A549 (cell line): ENCODE results near the gene CDC42BPB. TPM values are rescaled to one million over a fixed set of nuclear protein-coding genes. Genes with fewer than 3 reads are reported as not detected.

Experiments
- ATAC-seq, 2 experiments: fragments of 200-7000 bp in 1 of 2; fragments of >200 bp in 1 of 2; cut with Nextera tagmentation in 1 of 2; cut with Tn5 transposase in 1 of 2; 3 replicates each; pipeline versions ENCODE4 v1.8.0 to v1.9.1; 2018 to 2020; ENCODE audit warnings: mild to moderate bottlenecking in 1 of 2, moderate library complexity in 1 of 2
- CTCF ChIA-PET: fragments of 300-600 bp; sonication (Branson Sonifier 250); formaldehyde crosslinking; extraction: SDS; loops from one replicate; lab custom pipeline; 2021; ENCODE audit warnings: antibody characterized with exemption, inconsistent platforms; lab: Yijun Ruan, JAX
- POLR2A ChIA-PET: fragments of 350-600 bp; formaldehyde crosslinking; extraction: SDS; loops from one replicate; lab custom pipeline; 2021; ENCODE audit warnings: antibody characterized with exemption, inconsistent platforms; lab: Yijun Ruan, JAX
- DNase-seq, 2 experiments: peaks; one replicate each; pipeline versions ENCODE4 v3.0.0 to v3.0.0-alpha.2; 2011 to 2016; ENCODE audit warnings: low read depth in 1 of 2, low spot score in 1 of 2
- FAIRE-seq: peaks from 2 replicates; lab custom pipeline; 2011; peaks lifted over from hg19 to GRCh38; lab: Jason Lieb, UNC
- H3K27ac ChIP-seq, 2 experiments: fragments of >200 bp; sonication (Bioruptor Twin); formaldehyde crosslinking; 3 replicates each; pipeline ENCODE4 v1.5.1; 2016 to 2017
- H3K4me1 ChIP-seq: fragments of >200 bp; sonication (Bioruptor Twin); formaldehyde crosslinking; 3 replicates; pipeline ENCODE4 v1.6.1; 2016
- H3K4me2 ChIP-seq: fragments of >200 bp; sonication (Bioruptor Twin); formaldehyde crosslinking; 3 replicates; pipeline ENCODE4 v1.6.1; 2016
- H3K4me3 ChIP-seq: fragments of >200 bp; sonication (Bioruptor Twin); formaldehyde crosslinking; 3 replicates; pipeline ENCODE4 v1.5.1; 2016
- H3K9me3 ChIP-seq: fragments of >200 bp; sonication (Bioruptor Twin); formaldehyde crosslinking; 3 replicates; pipeline ENCODE4 v1.6.1; 2016
- BCL3 ChIP-seq: fragments of >200 bp; sonication (Bioruptor Twin); formaldehyde crosslinking; IDR thresholded peaks from 3 replicates; pipeline ENCODE4 v1.6.1; 2016
- CEBPB ChIP-seq, 2 experiments: fragments of >200 bp in 1 of 2; sonication (Bioruptor Twin) in 1 of 2; formaldehyde crosslinking in 1 of 2; IDR thresholded peaks; 2 replicates each; pipeline ENCODE4 v1.6.1; 2012 to 2016
- EHF ChIP-seq: fragments of 250-450 bp; sonication (Bioruptor Pico); IDR thresholded peaks from 2 replicates; pipeline ENCODE4 v1.5.0; 2020; ENCODE audit warnings: mild to moderate bottlenecking
- EHMT2 ChIP-seq: fragments of 200-600 bp; sonication (generic); IDR thresholded peaks from 2 replicates; pipeline ENCODE4 v1.6.1; 2016; ENCODE audit warnings: antibody characterized with exemption, low read depth, mild to moderate bottlenecking, moderate library complexity
- ELK1 ChIP-seq: fragments of 150-350 bp; IDR thresholded peaks from 2 replicates; pipeline ENCODE4 v1.6.1; 2014; ENCODE audit warnings: low read depth, mild to moderate bottlenecking, low read length
- EP300 ChIP-seq, 2 experiments: fragments of >200 bp; sonication (Bioruptor Twin); formaldehyde crosslinking; IDR thresholded peaks; 2 replicates in 1 of 2; 3 replicates in 1 of 2; pipeline ENCODE4 v1.6.1; 2016 to 2017
- FOSL2 ChIP-seq, 2 experiments: fragments of 450-650 bp in 1 of 2; fragments of >200 bp in 1 of 2; sonication (Bioruptor Twin) in 1 of 2; formaldehyde crosslinking; IDR thresholded peaks; 2 replicates each; pipeline versions ENCODE4 v1.5.0 to v1.6.1; 2016 to 2020; ENCODE audit warnings: mild to moderate bottlenecking in 1 of 2, moderate library complexity in 1 of 2
- HOXB13 ChIP-seq: fragments of 250-450 bp; sonication (Bioruptor Pico); IDR thresholded peaks from 2 replicates; pipeline ENCODE4 v1.5.0; 2020; ENCODE audit warnings: low read depth, mild to moderate bottlenecking, moderate library complexity
- JUN ChIP-seq, 2 experiments: fragments of >200 bp; sonication (Bioruptor Twin); formaldehyde crosslinking; IDR thresholded peaks; 2 replicates in 1 of 2; 3 replicates in 1 of 2; pipeline ENCODE4 v1.6.1; 2016 to 2017
- KDM1A ChIP-seq: fragments of 200-600 bp; sonication (generic); IDR thresholded peaks from 2 replicates; pipeline ENCODE4 v1.6.1; 2016; ENCODE audit warnings: low read depth, mild to moderate bottlenecking
- MAZ ChIP-seq: fragments of 150-350 bp; IDR thresholded peaks from 2 replicates; pipeline ENCODE4 v1.6.1; 2014; ENCODE audit warnings: antibody characterized with exemption, low read depth, low read length, borderline replicate concordance
- NFE2L2 ChIP-seq: fragments of 150-350 bp; conservative IDR thresholded peaks from 2 replicates; pipeline ENCODE4 v1.6.1; 2014; ENCODE audit warnings: low read length
- NPAS2 ChIP-seq: fragments of 250-450 bp; sonication (Bioruptor Pico); IDR thresholded peaks from 2 replicates; pipeline ENCODE4 v1.8.0; 2022; ENCODE audit warnings: mild to moderate bottlenecking, moderate library complexity, borderline replicate concordance
- POLR2AphosphoS2 ChIP-seq: conservative IDR thresholded peaks from 2 replicates; pipeline ENCODE4 v1.6.1; 2012; ENCODE audit warnings: low read length, improper control_type of control experiment, inconsistent platforms
- RAD21 ChIP-seq, 2 experiments: fragments of >200 bp in 1 of 2; sonication (Bioruptor Twin) in 1 of 2; formaldehyde crosslinking in 1 of 2; IDR thresholded peaks in 1 of 2; conservative IDR thresholded peaks in 1 of 2; 2 replicates in 1 of 2; 3 replicates in 1 of 2; pipeline ENCODE4 v1.6.1; 2012 to 2018; ENCODE audit warnings: inconsistent platforms in 1 of 2
- SREBF2 ChIP-seq: fragments of 450-650 bp; IDR thresholded peaks from 2 replicates; pipeline ENCODE4 v1.6.1; 2014; ENCODE audit warnings: mild to moderate bottlenecking, moderate library complexity
- ZSCAN20 ChIP-seq: fragments of 250-450 bp; sonication (Bioruptor Pico); IDR thresholded peaks from 2 replicates; pipeline ENCODE4 v1.8.0; 2022; ENCODE audit warnings: mild to moderate bottlenecking, moderate library complexity
- WGBS: methylation state at CpG from one replicate; pipeline ENCODE4 v1.1.6; 2017; ENCODE audit errors: missing lambda C conversion rate; 5-methylcytosine and 5-hydroxymethylcytosine counted together
- polyA plus RNA-seq, 4 experiments: library from polyadenylated mRNA; depleted of rRNA in 3 of 4; stranded (reverse); fragments of >200 nt; fragmentation: RNase III in 1 of 4; extraction: RNeasy Plus Mini Kit Qiagen cat#74134 plus additional on column Dnase treatment in 1 of 4; gene quantifications; 2 replicates in 3 of 4; 3 replicates in 1 of 4; pipeline ENCODE4 v1.2.3, GENCODE V29; 2011 to 2017
- TF ChIP-seq, protein P1 (sequence below): fragments of 450-650 bp; IDR thresholded peaks from 2 replicates; pipeline ENCODE4 v1.6.1; 2014; ENCODE audit warnings: antibody characterized with exemption
- TF ChIP-seq, protein P2 (sequence below): fragments of >200 bp; sonication (Bioruptor Twin); formaldehyde crosslinking; IDR thresholded peaks from 2 replicates; pipeline ENCODE4 v1.6.1; 2016
- TF ChIP-seq, protein P3 (sequence below): IDR thresholded peaks from 2 replicates; pipeline ENCODE4 v1.6.1; 2012; ENCODE audit warnings: low read depth, borderline replicate concordance
- TF ChIP-seq, protein P4 (sequence below): fragments of 250-450 bp; sonication (Bioruptor Pico); IDR thresholded peaks from 2 replicates; pipeline ENCODE4 v1.5.0; 2021; ENCODE audit warnings: mild to moderate bottlenecking, moderate library complexity, borderline replicate concordance

CDC42BPB gene
- polyA plus RNA-seq, 2 of the 4 experiments (the other 2 are of a cell fraction), result 56.4 to 57.1 TPM

DNA sequence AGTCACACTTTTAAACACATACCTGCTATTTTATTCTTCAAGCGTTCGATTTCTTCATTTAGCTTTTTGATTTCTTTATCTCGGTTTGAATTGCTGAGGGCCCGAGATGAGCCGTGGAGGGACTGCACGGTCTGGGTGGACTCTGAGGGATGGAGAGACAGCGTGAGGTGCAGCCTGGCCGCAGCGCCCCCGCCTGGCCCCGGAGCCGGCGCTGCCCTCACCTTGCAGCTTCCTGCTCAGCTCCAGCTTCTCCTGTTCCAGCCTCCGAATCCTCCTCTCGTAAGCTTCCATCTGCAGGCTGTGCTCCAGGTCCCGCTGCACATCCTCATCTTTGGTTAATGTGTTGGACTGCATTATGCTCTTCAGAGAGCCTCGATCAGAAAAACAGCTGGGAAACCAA lies 81.7 kb downstream of the CDC42BPB start:
- DNase-seq, result no peak
- ChIA-PET CTCF (interaction anchor here (0.7 to 2.1 kb wide), 7 partner anchors 9 to 279 kb away, joined by 3 to 5 read pairs (median 4); no protein-coding TSS in a partner anchor), POLR2A (no interaction called here)
- Histone ChIP-seq H3K9me3 (no peaks in the 10 kb centered on the region), H3K4me3 (no peak overlapping the region), H3K27ac (no peak overlapping the region), H3K4me2 (no peak overlapping the region), H3K4me1 (peaks cover 3% of the 10 kb centered on the region; the same call in 1 of the 3 replicates)
- 91% methylated on average over 17 of the region's 17 CpGs for WGBS
- no peak for FAIRE-seq
- 0 out of 6 replicates have a peak, but pooled peaks of 1 of the 2 experiments have one; percentile 30 for ATAC-seq
- TF ChIP-seq, protein P1, sequence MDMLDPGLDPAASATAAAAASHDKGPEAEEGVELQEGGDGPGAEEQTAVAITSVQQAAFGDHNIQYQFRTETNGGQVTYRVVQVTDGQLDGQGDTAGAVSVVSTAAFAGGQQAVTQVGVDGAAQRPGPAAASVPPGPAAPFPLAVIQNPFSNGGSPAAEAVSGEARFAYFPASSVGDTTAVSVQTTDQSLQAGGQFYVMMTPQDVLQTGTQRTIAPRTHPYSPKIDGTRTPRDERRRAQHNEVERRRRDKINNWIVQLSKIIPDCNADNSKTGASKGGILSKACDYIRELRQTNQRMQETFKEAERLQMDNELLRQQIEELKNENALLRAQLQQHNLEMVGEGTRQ, result no peak
- no peak for TF ChIP-seq RAD21 (conservative IDR thresholded peaks at IDR 0.05 in 1 of 2, IDR thresholded peaks at IDR 0.05 in 1 of 2)
- no peak for TF ChIP-seq CEBPB (IDR thresholded peaks at IDR 0.05)
- no peak for TF ChIP-seq POLR2AphosphoS2
- TF ChIP-seq NFE2L2, result no peak
- TF ChIP-seq ZSCAN20 (CRISPR knock-in tag), result no peak
- TF ChIP-seq EHF (CRISPR knock-in tag), result no peak
- TF ChIP-seq FOSL2 (IDR thresholded peaks at IDR 0.05), result no peak
- TF ChIP-seq FOSL2 (CRISPR knock-in tag; IDR thresholded peaks at IDR 0.05), result no peak
- TF ChIP-seq BCL3, result no peak
- TF ChIP-seq JUN (IDR thresholded peaks at IDR 0.05), result no peak
- TF ChIP-seq, protein P2, sequence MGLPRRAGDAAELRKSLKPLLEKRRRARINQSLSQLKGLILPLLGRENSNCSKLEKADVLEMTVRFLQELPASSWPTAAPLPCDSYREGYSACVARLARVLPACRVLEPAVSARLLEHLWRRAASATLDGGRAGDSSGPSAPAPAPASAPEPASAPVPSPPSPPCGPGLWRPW, result no peak
- TF ChIP-seq, protein P3, sequence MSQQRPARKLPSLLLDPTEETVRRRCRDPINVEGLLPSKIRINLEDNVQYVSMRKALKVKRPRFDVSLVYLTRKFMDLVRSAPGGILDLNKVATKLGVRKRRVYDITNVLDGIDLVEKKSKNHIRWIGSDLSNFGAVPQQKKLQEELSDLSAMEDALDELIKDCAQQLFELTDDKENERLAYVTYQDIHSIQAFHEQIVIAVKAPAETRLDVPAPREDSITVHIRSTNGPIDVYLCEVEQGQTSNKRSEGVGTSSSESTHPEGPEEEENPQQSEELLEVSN, result no peak
- TF ChIP-seq EP300 (IDR thresholded peaks at IDR 0.05), result no peak
- no peak for TF ChIP-seq HOXB13 (CRISPR knock-in tag)
- no peak for TF ChIP-seq KDM1A
- no peak for TF ChIP-seq NPAS2 (CRISPR knock-in tag)
- no peak for TF ChIP-seq ELK1

GRCh38 chr14:102973706-102974285 lies 83.6 kb downstream of the CDC42BPB start:
- TF ChIP-seq SREBF2, result no peak
- TF ChIP-seq, protein P4, sequence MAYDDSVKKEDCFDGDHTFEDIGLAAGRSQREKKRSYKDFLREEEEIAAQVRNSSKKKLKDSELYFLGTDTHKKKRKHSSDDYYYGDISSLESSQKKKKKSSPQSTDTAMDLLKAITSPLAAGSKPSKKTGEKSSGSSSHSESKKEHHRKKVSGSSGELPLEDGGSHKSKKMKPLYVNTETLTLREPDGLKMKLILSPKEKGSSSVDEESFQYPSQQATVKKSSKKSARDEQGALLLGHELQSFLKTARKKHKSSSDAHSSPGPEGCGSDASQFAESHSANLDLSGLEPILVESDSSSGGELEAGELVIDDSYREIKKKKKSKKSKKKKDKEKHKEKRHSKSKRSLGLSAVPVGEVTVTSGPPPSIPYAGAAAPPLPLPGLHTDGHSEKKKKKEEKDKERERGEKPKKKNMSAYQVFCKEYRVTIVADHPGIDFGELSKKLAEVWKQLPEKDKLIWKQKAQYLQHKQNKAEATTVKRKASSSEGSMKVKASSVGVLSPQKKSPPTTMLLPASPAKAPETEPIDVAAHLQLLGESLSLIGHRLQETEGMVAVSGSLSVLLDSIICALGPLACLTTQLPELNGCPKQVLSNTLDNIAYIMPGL (CRISPR knock-in tag), result no peak
- no peak for TF ChIP-seq MAZ
- TF ChIP-seq, protein P2, result no peak
- TF ChIP-seq EHMT2, result no peak
- TF ChIP-seq, all 56 proteins: peak for 0
- Histone ChIP-seq H3K27ac (no peak overlapping the region), H3K9me3 (no peaks in the 10 kb centered on the region), H3K4me3 (no peak overlapping the region), H3K4me2 (no peak overlapping the region), H3K4me1 (peaks cover 3% of the 10 kb centered on the region; the same call in 1 of the 3 replicates)
- ChIA-PET POLR2A (no interaction called here), CTCF (interaction anchor here (0.8 to 1.5 kb wide), 2 partner anchors 37 to 279 kb away, joined by 3 read pairs; no protein-coding TSS in a partner anchor)
- no peak for FAIRE-seq
- ATAC-seq, result no peak; a peak in 1 of 6 replicates
- DNase-seq, result no peak
- WGBS, result 94% methylated on average over 20 of the region's 22 CpGs
